CD14-positive monocyte (primary cell): Measurements from ENCODE around the gene SPTLC2. TPM values are rescaled to one million over a fixed set of nuclear protein-coding genes. Genes with fewer than 3 reads are reported as not detected.

Experiments used
- DNase-seq, 3 donors: peaks; one replicate each; pipeline ENCODE4 v3.0.0-alpha.2; 2011 to 2022
- H2AFZ ChIP-seq: 2 replicates; pipeline ENCODE4 v1.6.0; 2012; ENCODE audit warnings: mild to moderate bottlenecking, low read depth, low read length, inconsistent platforms; ENCODE audit not compliant: insufficient read depth, poor library complexity, severe bottlenecking
- H3K27ac ChIP-seq, 2 donors: 1 replicate in 1 of 2; 2 replicates in 1 of 2; pipeline ENCODE4 v1.5.1; 2012 to 2013; ENCODE audit warnings: low read length in 2 of 2, control low read depth in 1 of 2, inconsistent platforms in 1 of 2, low read depth in 1 of 2, mild to moderate bottlenecking in 1 of 2
- H3K27me3 ChIP-seq, 2 donors: one replicate each; pipeline versions ENCODE4 v1.6.0 to v1.6.1; 2011 to 2013; ENCODE audit warnings: low read length in 2 of 2; ENCODE audit not compliant: control insufficient read depth in 2 of 2, insufficient read depth in 2 of 2
- H3K36me3 ChIP-seq, 2 donors: replicated peaks in 1 of 2; 1 replicate in 1 of 2; 2 replicates in 1 of 2; pipeline versions ENCODE4 v1.5.1 to v1.6.1; 2012 to 2013; ENCODE audit warnings: low read length in 2 of 2, control low read depth in 1 of 2, inconsistent platforms in 1 of 2, mild to moderate bottlenecking in 1 of 2; ENCODE audit not compliant: insufficient read depth in 2 of 2, control insufficient read depth in 1 of 2
- H3K4me1 ChIP-seq, 2 donors: 1 replicate in 1 of 2; 2 replicates in 1 of 2; pipeline versions ENCODE4 v1.5.1 to v1.6.1; 2012 to 2013; ENCODE audit warnings: low read length in 2 of 2, control low read depth in 1 of 2, inconsistent platforms in 1 of 2, mild to moderate bottlenecking in 1 of 2, moderate library complexity in 1 of 2; ENCODE audit not compliant: insufficient read depth in 2 of 2, control insufficient read depth in 1 of 2
- H3K4me2 ChIP-seq: replicated peaks from 2 replicates; pipeline ENCODE3; 2012; ENCODE audit warnings: low read length, moderate library complexity, mild to moderate bottlenecking; ENCODE audit not compliant: poor library complexity, severe bottlenecking; ENCODE audit errors: extremely low read depth
- H3K4me3 ChIP-seq, 3 experiments: fragments of 200-600 bp in 1 of 3; sonication (generic) in 1 of 3; replicated peaks in 1 of 3; 1 replicate in 2 of 3; 2 replicates in 1 of 3; pipeline ENCODE4 v1.5.1; 2011 to 2013; ENCODE audit warnings: low read length in 3 of 3, mild to moderate bottlenecking in 3 of 3, control low read depth in 2 of 3, low read depth in 2 of 3, inconsistent platforms in 1 of 3, moderate library complexity in 1 of 3
- H3K79me2 ChIP-seq: 2 replicates; pipeline ENCODE4 v1.6.0; 2012; ENCODE audit warnings: mild to moderate bottlenecking, control low read depth, inconsistent platforms, low read length, moderate library complexity; ENCODE audit not compliant: insufficient read depth
- H3K9ac ChIP-seq: 2 replicates; pipeline ENCODE4 v1.6.0; 2017; ENCODE audit warnings: low read length, mild to moderate bottlenecking; ENCODE audit not compliant: insufficient read depth, poor library complexity, severe bottlenecking
- H3K9me3 ChIP-seq, 2 donors: replicated peaks in 1 of 2; 1 replicate in 1 of 2; 2 replicates in 1 of 2; pipeline versions ENCODE4 v1.5.1 to v1.6.1; 2012 to 2013; ENCODE audit warnings: low read length in 2 of 2, control low read depth in 1 of 2; ENCODE audit not compliant: control insufficient read depth in 1 of 2, insufficient read depth in 1 of 2
- H4K20me1 ChIP-seq: 2 replicates; pipeline ENCODE4 v1.6.0; 2012; ENCODE audit warnings: mild to moderate bottlenecking, low read length, control low read depth, moderate library complexity; ENCODE audit not compliant: insufficient read depth
- H3K27ac Mint-ChIP-seq, 7 donors: one replicate each; pipeline ENCODE4 v1.8.0; 2020; ENCODE audit warnings: mild to moderate bottlenecking in 7 of 7, mixed read lengths in 7 of 7, moderate library complexity in 6 of 7, inconsistent platforms in 2 of 7
- H3K27me3 Mint-ChIP-seq, 3 donors: one replicate each; pipeline ENCODE4 v1.8.0; 2021 to 2022; ENCODE audit warnings: low read depth in 3 of 3, mild to moderate bottlenecking in 3 of 3, mixed read lengths in 3 of 3, moderate library complexity in 3 of 3, inconsistent platforms in 1 of 3
- H3K36me3 Mint-ChIP-seq, 2 donors: one replicate each; pipeline ENCODE4 v1.8.0; 2020; ENCODE audit warnings: mixed read lengths in 2 of 2, inconsistent platforms in 1 of 2, mild to moderate bottlenecking in 1 of 2
- H3K4me1 Mint-ChIP-seq: one replicate; pipeline ENCODE4 v1.8.0; 2020; ENCODE audit warnings: mild to moderate bottlenecking, mixed read lengths
- H3K4me3 Mint-ChIP-seq, 2 donors: one replicate each; pipeline ENCODE4 v1.8.0; 2020; ENCODE audit warnings: mild to moderate bottlenecking in 2 of 2, mixed read lengths in 2 of 2, moderate library complexity in 1 of 2
- H3K9me3 Mint-ChIP-seq, 7 donors: one replicate each; pipeline ENCODE4 v1.8.0; 2020 to 2022; ENCODE audit warnings: mixed read lengths in 7 of 7, mild to moderate bottlenecking in 6 of 7, moderate library complexity in 6 of 7, inconsistent platforms in 2 of 7
- CTCF ChIP-seq: fragments of 200-600 bp; IDR thresholded peaks from one replicate; pipeline ENCODE4 v1.8.0; 2022; ENCODE audit warnings: antibody characterized with exemption, mild to moderate bottlenecking
- WGBS: methylation state at CpG from one replicate; pipeline ENCODE4 v1.1.5; 2013; ENCODE audit warnings: missing lambda C conversion rate; ENCODE audit not compliant: insufficient coverage; 5-methylcytosine and 5-hydroxymethylcytosine counted together
- intact Hi-C, 2 donors: fragments of 100-400 bp; cut with micrococcal nuclease; formaldehyde crosslinking; loops; one replicate each; pipeline versions ENCODE4 v1.15.0 to v1.15.1; 2023
- polyA plus RNA-seq, 3 donors: library from polyadenylated mRNA; depleted of rRNA in 1 of 3; unstranded in 2 of 3; stranded (reverse) in 1 of 3; fragments of 300-500 nt in 2 of 3; fragments of >200 nt in 1 of 3; fragmentation: Illumina TruSeq in 2 of 3; gene quantifications; 1 replicate in 2 of 3; 2 replicates in 1 of 3; pipeline ENCODE4 v1.2.3, GENCODE V29; 2012 to 2021

The SPTLC2 gene
- polyA plus RNA-seq, 3 donors, result 38.1 to 81.9 (median 73.1) TPM

GRCh38 chr14:77457522-77458248 lies 158.8 kb downstream of the SPTLC2 start, which contains the start of the genes AHSA1 and VIPAS39:
Gene AHSA1, plus strand, starts transcription at chr14:77458093. Its CDS starts 97 bp downstream, at chr14:77458190.
Gene VIPAS39, minus strand, starts transcription at chr14:77457601. Its CDS starts 3,499 bp downstream, at chr14:77454102.
- Histone ChIP-seq H3K79me2 (peaks cover 61% of the 10 kb centered on the region), H3K4me3 (peak within 1 kb of the TSS; percentile 80 to 92 (median 87)), H3K9me3 (no peaks in the 10 kb centered on the region), H2AFZ (peak within 1 kb of the TSS; percentile 95), H3K4me2 (peak within 1 kb of the TSS; percentile 96), H3K27me3 (no peaks in the 10 kb centered on the region), H3K4me1 (peaks cover 19 to 31% of the 10 kb centered on the region in 2 donors), H4K20me1 (peaks cover 21% of the 10 kb centered on the region), H3K9ac (peak within 1 kb of the TSS; percentile 80), H3K36me3 (peaks cover 34 to 41% of the 10 kb centered on the region in 2 donors), H3K27ac (peak within 1 kb of the TSS; percentile 66 to 85)
- Mint-ChIP-seq H3K4me1 (peaks cover 25% of the 10 kb centered on the region), H3K27ac (peak within 1 kb of the TSS; percentile 96 to 100 (median 99)), H3K9me3 (peaks cover 0 to 2% (median 0%) of the 10 kb centered on the region in 7 donors), H3K27me3 (no peaks in the 10 kb centered on the region), H3K4me3 (peak within 1 kb of the TSS; percentile 100), H3K36me3 (peaks cover 37 to 41% of the 10 kb centered on the region in 2 donors)
- TF ChIP-seq CTCF, result no peak
- peak; percentile 96 to 98 (median 97) for DNase-seq
- intact Hi-C loops, result loop anchor here (2.0 to 5.0 kb wide), 5 partner anchors 80 to 303 kb away; partner anchors contain the start of genes GSTZ1 (in 2 of the 2), POMT2 (in 2 of the 2), SAMD15 (in 2 of the 2) and TMED8 (in 2 of the 2)
- 0% methylated on average over 38 of the region's 50 CpGs for WGBS

- peak in 1 of 3 donors; percentile 6 for DNase-seq
- peak overlapping the region; percentile 100 for H3K4me3 Mint-ChIP-seq
- Histone ChIP-seq H3K4me2 (peak overlapping the region; percentile 96), H3K79me2 (peaks cover 61% of the 10 kb centered on the region), H3K9me3 (no peaks in the 10 kb centered on the region), H3K27ac (peak overlapping the region; percentile 66 to 85), H3K4me1 (peaks cover 19 to 31% of the 10 kb centered on the region in 2 donors), H3K9ac (peak overlapping the region; percentile 80), H3K4me3 (peak overlapping the region; percentile 80 to 92 (median 87)), H4K20me1 (peaks cover 20% of the 10 kb centered on the region), H3K36me3 (peaks cover 31 to 41% of the 10 kb centered on the region in 2 donors), H2AFZ (peak overlapping the region; percentile 95), H3K27me3 (no peaks in the 10 kb centered on the region)
- TF ChIP-seq CTCF, result no peak
- H3K4me1 Mint-ChIP-seq, result peaks cover 25% of the 10 kb centered on the region
- no peaks in the 10 kb centered on the region for H3K27me3 Mint-ChIP-seq
- H3K27ac Mint-ChIP-seq, result peak overlapping the region; percentile 92 to 100 (median 95)
- WGBS, result 0% methylated on average over 14 of the region's 18 CpGs
- H3K36me3 Mint-ChIP-seq, result peaks cover 33 to 41% of the 10 kb centered on the region in 2 donors
- intact Hi-C loops, result loop anchor here (2.0 to 5.0 kb wide), 5 partner anchors 80 to 304 kb away; partner anchors contain the start of genes GSTZ1 (in 2 of the 2), POMT2 (in 2 of the 2), SAMD15 (in 2 of the 2) and TMED8 (in 2 of the 2)
- H3K9me3 Mint-ChIP-seq, result peaks cover 0 to 2% (median 0%) of the 10 kb centered on the region in 7 donors
Observed at GRCh38 chr14:77457115-77457521, 159.3 kb downstream of the SPTLC2 start.
